HG03432 (cell line): ENCODE data around the gene MAP3K6.
A peak's percentile ranks its signal among the peaks of the same experiment; 100 is the strongest.

Experiments
- ATAC-seq: cut with Tn5 transposase; IDR thresholded peaks from one replicate; pipeline ENCODE4 v1.9.1; 2021; ENCODE audit warnings: mild to moderate bottlenecking, moderate library complexity; ENCODE audit not compliant: unreplicated experiment

MAP3K6 gene

DNA sequence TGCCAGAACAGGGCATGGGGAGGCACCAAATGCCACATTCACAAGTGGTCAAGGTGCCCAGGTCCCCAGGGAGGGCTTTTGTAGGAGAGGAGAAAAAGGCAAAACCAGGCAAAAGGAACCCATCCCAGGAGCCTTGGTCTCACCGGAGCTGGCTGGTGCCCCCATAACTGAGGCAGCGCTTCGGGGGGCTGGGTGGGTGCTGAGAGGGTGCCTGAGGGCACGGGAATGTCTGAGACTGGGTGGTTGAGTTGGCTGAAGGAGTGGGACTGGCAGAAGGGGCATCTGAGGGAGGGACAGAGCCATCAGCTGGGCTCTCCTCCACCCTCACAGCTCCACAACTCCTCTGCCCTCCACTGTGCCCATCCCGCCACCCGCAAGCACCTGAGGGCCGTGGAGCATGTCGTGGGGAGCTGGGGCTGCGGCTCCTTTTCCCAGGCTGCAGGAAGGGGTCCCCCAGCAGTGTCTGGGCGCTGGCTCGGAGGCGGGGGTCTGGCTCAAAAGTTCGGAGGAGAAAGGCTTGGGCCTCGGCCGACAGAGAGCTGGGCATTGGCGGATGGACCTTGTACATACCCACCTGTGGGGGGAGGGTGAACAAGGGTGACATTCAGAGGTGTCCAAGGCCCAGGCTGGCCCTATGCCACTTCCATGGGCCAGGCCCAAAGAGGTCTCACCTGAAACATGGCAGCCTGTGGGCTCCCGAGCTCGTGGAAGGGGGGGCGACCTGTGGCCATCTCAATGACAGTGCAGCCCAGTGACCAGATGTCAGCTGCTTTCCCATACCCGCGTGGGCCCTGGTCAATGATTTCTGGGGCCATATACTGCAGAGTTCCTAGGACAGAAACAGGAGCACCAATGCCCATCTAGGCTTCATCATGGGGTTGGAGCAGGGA lies 8.5 kb downstream of the MAP3K6 start:
- no peak for ATAC-seq

DNA sequence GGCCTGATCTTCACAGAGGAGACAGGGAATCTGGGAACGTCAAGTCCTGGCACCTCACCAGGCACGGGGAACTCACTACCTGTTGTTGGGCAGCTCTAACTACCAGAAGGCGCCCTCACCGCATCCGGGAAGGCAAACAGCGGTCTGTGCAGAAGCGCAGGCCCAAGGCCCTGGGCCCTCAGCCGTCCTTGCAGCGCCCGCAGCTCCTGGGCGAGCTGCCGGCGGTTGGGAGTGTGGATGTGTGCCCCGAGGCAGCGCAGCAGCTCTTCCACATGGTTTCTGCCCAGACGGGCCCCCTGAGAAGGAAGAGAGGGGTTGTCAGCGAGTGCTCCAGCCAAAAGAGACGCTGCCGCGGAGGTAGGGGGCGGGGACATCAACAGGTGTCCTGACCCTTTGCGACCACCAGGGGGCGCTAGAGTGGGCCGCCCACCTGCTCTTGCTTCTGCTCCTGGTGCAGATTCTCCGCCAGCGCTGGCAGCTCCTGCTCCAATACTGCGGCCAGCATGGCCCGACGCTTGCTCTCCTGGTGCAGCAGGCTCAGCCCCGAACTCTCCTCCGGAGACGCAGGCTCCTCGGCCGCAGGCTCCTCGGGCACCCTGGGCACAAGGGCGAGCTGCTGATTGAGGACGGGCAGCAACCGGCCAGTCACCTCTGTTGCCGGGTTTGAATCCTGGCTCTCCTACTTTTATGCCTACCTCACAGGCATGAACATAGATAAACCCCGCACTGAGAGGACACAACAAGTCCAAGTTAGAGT lies 9.3 kb downstream of the MAP3K6 start:
- peak; percentile 59 for ATAC-seq

DNA sequence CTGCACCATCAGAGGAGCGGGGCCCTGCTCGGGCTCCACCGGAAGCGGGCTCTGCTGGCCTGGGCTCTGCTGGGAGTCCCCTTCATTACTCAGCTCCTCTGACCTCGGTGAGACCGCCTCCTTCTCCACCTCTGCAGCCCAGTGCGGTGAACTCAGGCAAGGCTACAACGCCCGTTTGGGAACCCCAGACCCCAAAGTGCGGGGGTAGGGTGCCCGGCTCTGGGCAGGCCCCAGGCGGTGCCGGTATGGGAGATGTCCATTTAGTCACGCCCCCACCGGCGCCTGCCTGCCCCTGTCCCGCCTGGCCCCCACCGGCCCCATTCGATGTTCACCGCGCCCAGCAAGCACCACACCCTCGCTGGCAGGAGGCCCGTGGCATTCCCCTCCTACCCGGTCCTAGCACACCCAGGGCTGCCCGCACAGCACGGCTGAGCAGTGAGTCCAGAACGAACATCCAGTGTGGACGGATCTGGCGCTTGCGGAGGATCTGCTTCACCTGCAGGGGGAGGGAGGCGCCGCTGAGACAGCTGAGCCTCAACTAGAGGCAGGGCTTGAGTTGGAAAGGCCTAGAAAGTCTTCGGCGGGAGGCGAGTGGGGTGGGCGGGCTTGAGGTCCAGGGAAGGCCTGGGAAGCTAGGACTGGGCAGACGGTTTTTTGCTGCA lies 10.0 kb downstream of the MAP3K6 start:
- no peak for ATAC-seq

DNA sequence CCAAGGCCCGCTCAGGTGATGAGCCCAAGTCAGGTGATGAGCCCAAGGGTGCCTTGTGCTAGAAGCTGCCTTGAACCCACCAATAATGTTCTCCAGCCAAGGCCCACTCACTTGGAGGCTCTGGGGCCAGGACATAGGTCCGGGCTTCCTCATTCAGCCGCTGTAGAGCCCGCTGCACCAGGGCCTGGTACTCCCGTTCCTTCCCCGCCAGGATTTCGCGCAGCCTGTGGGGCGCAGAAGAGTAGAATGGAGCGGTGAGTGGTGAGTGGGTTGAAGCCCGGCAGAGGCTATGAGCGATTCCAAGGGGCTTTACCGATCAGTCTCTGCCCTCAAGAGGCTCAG lies 10.5 kb downstream of the MAP3K6 start:
- no peak for ATAC-seq

DNA sequence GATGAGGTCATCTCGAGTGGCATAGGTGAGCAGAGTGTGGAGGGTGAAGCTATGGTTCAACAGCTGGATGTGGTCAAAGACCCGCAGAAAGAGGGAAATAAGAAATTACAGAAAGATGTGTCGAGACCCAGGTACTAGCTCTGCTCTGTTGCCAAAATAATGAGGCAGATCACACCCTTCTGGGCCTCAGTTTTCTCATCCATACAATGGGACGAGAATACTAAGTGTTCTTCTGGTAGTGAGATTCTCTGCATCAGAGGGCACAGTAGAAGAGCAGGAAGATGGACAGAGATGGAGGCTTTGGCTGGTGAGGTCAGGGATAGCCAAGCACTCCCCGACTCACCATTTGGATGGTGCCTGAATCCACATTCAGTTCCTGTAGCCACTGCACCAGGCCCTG lies 11.1 kb downstream of the MAP3K6 start:
- ATAC-seq = no peak

DNA sequence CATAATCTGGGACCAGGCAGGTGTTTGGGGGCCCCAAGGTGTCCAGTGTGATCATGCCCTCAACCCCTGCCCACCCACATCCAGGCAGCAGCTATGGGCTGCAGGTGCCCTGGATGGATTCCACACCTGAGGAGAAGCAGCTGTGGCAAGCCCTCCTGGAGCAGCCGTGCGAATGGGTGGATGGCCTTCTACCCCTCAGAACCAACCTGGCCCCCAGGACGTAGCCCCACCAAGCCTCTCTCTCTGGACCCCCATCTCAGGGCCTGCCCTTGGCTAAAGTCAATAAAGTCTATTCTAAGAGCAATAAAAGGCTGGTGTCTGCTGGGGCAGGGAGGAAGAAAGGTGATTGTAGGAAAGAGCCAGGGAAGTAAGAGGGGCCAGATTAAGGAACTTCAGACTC lies 13.1 kb downstream of the MAP3K6 start:
- ATAC-seq = no peak

DNA sequence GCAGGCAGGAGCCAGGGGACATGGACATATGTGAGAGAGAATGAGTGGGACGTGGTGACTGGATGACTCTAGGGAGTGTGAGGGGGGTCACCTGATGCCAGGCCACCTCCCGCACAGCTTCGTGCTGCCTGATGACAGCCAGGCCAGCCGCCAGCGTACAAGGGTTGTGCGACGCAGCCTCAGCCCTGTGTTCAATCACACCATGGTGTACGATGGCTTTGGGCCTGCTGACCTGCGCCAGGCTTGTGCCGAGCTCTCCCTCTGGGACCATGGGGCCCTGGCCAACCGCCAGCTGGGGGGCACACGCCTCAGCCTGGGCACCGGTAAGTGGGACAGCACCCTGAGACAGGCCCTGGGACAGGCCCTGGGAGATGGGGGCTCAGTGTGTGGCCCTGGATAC lies 13.6 kb downstream of the MAP3K6 start:
- no peak for ATAC-seq

DNA sequence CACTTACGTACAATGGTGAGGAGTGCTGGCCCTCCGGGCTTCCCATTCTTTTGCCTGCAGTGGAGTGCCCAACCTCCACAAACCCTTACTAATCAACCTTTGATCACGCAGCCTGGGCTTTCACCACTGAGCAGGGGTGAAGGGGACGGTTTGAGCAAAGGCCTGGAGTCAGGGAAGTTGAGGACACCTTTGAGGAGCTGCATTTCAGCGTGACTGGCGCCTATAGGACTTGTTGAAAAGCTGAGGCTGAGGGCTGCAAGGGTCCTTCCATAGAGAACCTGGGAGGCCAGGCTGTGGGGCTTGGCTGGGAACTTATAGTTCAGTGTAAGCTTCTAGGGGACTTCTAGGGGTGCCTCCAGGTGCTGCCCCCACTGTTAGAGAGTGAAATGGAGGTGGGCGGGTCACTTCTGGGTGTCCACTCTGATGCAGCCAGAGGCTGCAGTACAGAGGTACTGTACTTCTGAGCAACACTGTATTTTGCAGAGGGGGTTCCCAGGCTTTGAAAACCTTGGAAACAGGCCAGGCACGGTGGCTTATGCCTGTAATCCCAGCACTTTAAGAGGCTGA lies 15.1 kb downstream of the MAP3K6 start:
- no peak for ATAC-seq

DNA sequence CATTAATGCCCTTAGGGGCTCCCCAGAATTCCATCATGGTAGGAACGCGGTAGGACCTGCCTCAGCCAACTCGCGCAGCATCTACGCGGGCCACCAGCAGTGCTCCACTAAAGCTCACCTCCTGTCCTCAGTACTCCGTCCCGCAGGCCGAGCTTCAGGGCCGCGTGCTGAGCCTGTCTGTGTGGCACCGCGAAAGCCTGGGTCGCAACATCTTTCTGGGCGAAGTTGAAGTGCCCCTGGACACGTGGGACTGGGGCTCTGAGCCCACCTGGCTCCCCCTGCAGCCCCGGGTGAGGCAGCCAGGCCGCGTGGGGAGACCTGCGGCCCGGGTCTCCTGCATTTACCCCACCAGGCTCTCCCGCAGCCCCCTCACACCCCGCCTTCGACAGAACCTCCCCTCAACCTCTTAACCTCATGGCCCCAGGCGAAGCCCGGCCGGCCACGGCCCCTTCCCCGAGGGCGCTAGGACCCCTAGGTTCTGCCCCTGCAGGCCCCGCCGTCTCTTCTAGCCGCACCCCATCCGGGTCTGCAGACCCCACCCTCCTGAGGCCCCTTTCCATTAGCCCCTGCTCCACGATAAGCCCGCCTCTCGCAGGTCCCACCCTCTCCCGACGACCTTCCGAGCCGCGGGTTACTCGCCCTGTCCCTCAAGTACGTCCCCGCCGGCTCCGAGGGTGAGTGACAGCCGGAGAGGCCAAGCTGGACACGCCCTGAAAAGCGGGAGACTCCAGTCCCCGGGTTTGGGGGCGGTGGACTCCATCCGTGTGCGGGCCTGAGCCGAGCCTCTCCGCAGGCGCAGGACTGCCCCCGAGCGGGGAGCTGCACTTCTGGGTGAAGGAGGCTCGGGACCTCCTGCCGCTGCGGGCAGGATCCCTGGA lies 15.9 kb downstream of the MAP3K6 start:
- no peak for ATAC-seq

DNA sequence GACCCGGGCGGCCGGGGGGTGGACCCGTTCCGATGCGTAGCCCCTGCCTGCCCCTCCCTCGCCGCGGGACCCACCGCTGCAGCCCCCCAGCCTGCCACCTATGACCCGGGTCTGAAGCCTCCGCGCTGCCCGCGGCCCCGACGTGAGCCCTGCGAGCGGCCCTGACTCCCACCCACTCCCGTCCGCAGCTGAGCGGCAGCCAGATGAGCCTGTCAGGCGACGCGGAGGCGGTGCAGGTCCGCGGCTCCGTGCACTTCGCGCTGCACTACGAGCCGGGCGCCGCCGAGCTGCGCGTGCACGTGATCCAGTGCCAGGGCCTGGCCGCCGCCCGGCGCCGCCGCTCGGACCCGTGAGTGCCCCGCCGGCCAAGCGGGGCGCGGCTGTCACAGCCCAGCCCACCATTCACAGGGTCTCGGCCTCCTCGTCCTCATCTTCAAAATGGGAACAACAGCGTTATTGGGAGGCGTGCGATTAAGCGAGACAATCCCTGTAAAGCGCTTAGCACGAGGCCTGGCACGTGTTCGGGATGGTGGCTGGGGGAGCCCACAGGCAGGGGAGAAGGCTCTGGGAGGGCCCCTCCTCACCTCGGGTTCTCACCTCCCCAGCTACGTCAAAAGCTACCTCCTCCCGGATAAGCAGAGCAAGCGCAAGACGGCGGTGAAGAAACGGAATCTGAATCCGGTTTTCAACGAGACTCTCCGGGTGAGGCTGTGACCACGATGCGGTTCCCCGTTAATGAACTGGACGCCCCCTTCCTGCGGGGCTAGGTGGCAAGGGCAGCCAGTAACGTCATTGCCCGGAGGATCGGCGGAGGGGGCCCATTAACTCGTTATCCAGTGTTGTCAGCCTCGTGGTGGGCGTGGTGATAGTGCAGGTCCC lies 16.7 kb downstream of the MAP3K6 start:
- ATAC-seq = no peak

DNA sequence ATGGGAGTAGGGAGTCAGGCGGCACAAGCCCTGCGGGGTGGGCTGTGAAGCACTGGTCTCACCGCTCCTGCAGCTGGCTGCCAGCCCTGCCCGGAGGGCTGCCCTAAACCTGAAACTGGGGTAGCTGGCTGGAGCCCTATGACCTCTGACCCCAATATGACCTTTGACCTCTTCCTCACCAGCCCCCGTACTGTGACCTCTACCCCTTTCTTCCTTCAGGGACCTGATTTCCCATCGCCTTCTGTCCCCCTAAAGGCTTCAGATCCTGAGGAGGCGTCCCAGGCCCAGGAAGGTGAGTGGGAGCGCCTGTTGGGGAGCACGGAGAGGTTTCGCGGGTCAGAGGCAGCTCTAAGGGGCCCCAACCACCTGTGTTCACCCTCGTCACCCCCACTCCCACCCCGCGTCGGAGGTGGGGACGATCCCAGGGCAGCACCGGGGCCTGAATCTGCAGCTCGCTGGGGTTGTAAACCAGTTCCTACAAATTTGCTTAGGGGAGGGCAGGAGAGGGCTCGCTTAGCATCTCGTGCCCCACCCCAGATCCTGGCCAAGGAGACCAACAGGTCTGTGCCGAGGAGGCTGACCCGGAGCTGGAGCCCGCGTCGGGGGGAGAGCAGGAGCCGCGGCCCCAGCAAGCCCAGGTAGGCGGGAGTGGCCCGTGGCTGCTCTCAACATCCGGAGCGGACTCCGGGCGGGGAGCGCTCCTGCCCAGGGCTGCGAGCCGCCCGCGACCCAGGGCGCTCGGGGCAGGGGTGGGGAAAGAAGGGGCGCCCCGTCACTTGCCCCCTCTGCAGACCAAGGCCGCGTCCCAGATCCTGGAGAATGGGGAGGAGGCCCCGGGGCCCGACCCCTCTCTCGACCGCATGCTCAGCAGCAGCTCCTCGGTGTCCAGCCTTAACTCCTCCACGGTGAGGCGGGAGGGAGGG lies 17.6 kb downstream of the MAP3K6 start:
- no peak for ATAC-seq

DNA sequence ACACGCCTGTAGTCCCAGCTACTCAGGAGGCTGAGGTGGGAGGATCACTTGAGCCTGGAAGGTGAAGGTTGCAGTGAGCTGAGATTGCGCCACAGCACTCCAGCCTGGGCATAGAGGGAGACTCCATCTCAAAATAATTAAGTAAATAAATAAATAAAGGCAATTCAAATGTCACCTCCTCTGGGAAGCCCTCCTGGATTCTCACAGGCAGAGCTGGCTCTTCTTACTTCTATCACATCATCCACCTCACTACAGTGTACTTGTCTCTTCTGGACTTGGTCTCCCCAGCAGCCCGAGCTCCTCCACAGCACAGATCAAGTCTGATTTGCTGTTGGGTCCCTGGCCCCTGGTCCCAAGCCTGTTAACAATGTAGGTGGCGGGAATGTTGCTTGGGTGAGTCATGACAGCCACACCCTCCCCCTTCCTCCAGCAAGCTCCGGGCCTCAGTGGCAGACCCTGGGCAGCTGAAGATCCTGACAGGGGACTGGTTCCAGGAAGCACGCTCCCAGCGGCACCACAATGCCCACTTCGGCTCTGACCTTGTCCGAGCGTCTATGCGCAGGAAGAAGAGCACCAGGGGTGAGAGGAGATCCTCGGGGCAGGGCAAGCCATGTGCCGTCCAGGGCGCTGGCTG lies 19.7 kb downstream of the MAP3K6 start:
- ATAC-seq = no peak

DNA sequence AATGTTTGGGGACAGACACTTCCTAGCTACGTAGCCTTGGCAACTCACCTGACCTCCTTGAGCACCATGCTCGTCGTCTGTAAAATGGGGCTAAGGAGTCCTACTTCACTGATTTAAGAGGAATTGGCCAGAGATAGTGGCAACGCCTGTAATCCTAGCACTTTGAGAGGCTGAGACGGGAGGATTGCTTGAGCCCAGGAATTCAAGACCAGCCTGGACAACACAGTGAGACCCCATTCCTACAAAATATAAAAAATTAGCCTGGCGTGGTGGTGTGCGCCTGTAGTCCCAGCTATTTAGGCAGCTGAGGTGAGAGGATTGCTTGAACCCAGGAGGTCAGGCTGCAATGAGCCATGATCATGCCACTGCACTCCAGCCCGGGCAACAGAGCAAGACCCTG lies 20.4 kb downstream of the MAP3K6 start:
- ATAC-seq = no peak

DNA sequence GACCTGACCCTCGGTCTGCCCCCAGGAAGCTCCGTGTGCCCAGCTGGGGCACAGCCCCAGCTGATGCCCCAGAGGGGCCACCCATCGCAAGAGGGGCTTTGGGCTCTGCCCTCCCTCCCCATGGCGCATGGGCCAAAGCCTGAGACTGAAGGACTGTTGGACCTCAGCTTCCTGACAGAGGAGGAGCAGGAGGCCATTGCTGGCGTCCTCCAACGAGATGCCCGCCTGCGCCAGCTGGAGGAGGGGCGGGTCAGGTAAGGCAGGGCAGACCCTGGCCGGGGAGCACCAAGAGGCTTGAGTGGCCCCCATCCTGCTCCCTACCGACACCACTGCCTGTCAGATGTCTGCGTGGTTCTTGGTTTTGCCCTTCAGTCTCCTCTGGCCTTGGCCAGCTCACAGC lies 21.5 kb downstream of the MAP3K6 start:
- no peak for ATAC-seq

DNA sequence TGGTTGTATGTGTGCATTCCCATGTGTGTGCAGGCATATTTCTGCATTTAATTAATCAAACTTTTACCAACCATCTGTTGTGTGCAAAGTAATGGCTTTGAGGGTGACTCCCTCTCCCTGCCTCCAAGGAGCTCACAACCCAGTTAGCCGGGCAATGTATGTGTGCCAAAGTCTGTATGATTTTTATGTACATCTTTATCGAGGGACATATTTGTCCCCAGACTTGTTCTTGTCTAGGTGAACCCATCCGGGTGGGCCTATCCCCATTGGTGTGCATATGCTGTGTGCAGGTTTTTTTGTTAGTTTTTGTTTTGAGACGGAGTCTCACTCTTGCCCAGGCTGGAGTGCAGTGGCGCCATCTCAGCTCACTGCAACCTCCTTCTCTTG lies 23.1 kb downstream of the MAP3K6 start:
- no peak for ATAC-seq

DNA sequence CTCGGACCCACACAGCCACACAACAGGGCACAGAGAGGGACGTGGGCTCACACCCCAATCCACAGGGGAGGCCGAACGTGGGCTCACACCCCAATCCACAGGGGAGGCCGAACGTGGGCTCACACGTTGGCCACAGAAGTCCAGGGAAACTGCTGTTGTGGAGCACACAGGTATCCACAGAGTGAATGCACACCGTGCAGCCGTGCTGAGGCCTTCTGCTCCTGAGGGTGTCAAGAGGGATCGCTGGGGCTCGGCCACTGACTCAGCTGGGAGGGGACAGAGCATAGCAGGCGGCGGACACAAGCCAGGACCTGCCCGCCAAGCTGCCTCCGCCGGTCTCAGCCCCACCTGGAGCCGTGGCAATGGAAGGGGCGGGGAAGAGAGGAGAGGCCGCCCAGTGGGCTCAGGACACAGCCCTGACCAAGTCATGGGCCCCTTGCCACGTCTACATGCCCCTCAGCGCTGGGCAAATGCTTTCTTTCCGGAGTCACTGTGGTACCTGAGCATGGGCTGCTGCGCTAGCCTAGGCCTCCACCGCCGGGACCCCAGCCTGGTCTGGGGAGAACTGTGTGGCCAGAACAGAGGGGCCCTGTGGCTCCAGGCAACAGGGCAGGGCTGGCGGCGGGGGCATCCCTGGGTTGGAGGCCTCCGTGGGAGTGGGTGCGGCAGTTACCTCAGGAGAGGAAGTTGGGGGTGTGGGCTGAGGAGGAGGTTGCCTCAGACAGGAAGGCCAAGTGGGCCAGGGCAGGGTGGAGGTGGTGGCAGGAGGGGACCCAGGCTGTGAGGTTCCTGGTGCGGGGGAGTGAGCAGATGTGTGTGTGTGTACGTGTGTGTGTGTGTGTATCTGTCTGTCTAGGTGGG lies 23.8 kb downstream of the MAP3K6 start:
- peak; percentile 38 for ATAC-seq

DNA sequence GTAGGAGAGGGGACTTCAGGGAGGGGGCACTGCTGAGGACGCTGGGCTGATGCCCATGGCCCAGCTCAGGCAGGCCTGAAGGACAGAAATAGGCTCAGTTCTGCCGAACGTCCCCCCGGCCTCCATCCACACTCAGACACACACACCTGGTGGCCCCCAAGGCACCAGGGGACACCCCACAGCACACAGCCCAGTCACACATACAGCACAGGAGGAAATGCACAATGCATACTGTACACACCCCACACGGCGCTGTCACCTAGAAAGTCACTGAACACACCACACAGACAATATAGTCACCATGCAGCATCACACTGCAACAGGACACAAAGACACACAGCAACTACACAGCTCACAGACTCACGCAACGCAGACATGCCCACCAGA lies 24.4 kb downstream of the MAP3K6 start:
- peak; percentile 22 for ATAC-seq
